GM12873 (cell line): Measurements from ENCODE around the gene MUS81.

Experiments
- CTCF ChIP-seq: IDR thresholded peaks from 2 replicates; pipeline ENCODE4 v1.5.1; 2012; ENCODE audit warnings: low read depth, mild to moderate bottlenecking, moderate library complexity, low read length, control low read depth; ENCODE audit not compliant: insufficient read depth; ENCODE audit errors: missing control alignments

MUS81 gene

GRCh38 chr11:65906602-65907001 is 46.4 kb downstream of the MUS81 start:
- TF ChIP-seq CTCF, result no peak

- no peak for TF ChIP-seq CTCF
These were observed 47.6 kb downstream of the MUS81 start for GRCh38 chr11:65907878-65908277.

- TF ChIP-seq CTCF, result no peak
These were observed 51.7 kb downstream of the MUS81 start for GRCh38 chr11:65911682-65912568.

GRCh38 chr11:65912845-65913244 is 52.6 kb downstream of the MUS81 start:
- TF ChIP-seq CTCF, result no peak

GRCh38 chr11:65915101-65915820 is 55.0 kb downstream of the MUS81 start:
- TF ChIP-seq CTCF, result no peak

- no peak for TF ChIP-seq CTCF
These were observed 55.6 kb downstream of the MUS81 start for GRCh38 chr11:65915821-65916251.
